GM10266 (cell line): Measurements from ENCODE around the gene PRKD2.

Experiments
- DNase-seq: peaks from one replicate; pipeline ENCODE4 v3.0.0; 2012; ENCODE audit errors: extremely low spot score
- TF ChIP-seq, protein P1 (sequence below): IDR thresholded peaks from 2 replicates; pipeline ENCODE4 v1.5.1; 2012; ENCODE audit warnings: mild to moderate bottlenecking, low read depth; ENCODE audit not compliant: control insufficient read depth, insufficient read depth; ENCODE audit errors: missing control alignments

The PRKD2 gene

GRCh38 chr19:46739290-46739771 lies 22.4 kb upstream of the PRKD2 start:
- no peak for DNase-seq

DNA sequence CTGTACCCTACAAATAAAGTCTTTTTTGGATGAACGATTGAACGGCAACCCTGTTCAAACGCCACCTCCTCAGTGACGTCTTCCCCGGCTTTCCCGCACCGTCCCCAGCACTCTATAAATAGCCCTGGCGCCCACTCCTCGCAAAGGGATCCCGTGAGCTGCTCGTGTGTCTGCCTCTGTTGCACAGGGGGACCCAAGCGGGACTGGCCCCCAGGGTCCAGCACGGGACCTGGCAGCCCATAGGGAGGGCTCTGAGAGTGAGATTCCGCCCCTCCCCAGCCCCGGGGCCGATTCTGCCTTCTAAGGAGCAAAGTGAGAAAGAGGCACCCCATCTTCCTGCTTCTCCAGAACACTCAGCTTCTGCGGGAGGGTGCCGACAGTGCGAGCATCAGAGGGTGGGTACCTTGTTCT lies 20.9 kb upstream of the PRKD2 start:
- DNase-seq, result no peak
- TF ChIP-seq, protein P1, sequence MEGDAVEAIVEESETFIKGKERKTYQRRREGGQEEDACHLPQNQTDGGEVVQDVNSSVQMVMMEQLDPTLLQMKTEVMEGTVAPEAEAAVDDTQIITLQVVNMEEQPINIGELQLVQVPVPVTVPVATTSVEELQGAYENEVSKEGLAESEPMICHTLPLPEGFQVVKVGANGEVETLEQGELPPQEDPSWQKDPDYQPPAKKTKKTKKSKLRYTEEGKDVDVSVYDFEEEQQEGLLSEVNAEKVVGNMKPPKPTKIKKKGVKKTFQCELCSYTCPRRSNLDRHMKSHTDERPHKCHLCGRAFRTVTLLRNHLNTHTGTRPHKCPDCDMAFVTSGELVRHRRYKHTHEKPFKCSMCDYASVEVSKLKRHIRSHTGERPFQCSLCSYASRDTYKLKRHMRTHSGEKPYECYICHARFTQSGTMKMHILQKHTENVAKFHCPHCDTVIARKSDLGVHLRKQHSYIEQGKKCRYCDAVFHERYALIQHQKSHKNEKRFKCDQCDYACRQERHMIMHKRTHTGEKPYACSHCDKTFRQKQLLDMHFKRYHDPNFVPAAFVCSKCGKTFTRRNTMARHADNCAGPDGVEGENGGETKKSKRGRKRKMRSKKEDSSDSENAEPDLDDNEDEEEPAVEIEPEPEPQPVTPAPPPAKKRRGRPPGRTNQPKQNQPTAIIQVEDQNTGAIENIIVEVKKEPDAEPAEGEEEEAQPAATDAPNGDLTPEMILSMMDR, result no peak

More at GRCh38 chr19:46739290-46739771, 22.4 kb upstream of the PRKD2 start:
- TF ChIP-seq, protein P1, result no peak

- TF ChIP-seq, protein P1, result no peak
- DNase-seq, result no peak
These were observed 20.4 kb upstream of the PRKD2 start for GRCh38 chr19:46737298-46737654.

- TF ChIP-seq, protein P1, result no peak
- DNase-seq, result no peak
These were observed 19.8 kb upstream of the PRKD2 start for GRCh38 chr19:46736531-46737297.

DNA sequence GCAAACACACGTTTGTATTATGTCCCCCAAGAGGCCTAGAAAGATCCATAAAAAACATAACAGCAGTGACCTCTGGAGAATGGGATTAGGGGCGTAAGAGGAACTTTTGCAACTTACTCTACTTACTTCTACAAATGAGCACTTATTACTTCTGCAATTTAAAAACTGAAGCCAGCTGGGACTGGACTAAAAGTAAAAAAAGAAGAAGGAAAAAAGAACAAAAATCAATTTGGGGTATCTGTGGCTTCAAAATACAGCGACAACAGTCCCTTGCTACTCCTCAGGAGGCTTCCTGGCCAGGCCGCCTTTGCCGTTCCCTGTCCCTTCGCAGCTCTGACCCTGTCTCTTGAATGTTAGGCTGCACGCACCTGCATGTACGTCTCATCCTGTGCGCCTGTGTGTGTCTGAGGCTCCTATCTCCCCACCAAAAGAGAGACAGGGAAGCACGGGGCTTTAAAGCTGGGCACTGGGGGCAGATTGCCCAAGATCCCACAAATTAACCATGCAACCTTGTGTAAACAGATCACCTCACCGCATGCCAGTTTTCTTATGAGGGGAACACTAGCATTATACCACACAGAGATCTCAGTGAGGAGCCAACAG lies 16.9 kb upstream of the PRKD2 start:
- TF ChIP-seq, protein P1, result no peak
- no peak for DNase-seq

- no peak for DNase-seq
- TF ChIP-seq, protein P1, result no peak
These were observed 16.2 kb upstream of the PRKD2 start for GRCh38 chr19:46732966-46733689.
